H9 (cell line): Measurements from ENCODE around the gene ACOX3. TPM values are rescaled to one million over a fixed set of nuclear protein-coding genes. Genes with fewer than 3 reads are reported as not detected.

Experiments
- DNase-seq: peaks from one replicate; pipeline ENCODE4 v3.0.0-alpha.2; 2017
- H2AFZ ChIP-seq: one replicate; pipeline ENCODE4 v1.6.1; 2013; ENCODE audit warnings: mild to moderate bottlenecking, low read length, control low read depth, moderate library complexity
- H2AK5ac ChIP-seq: 2 replicates; pipeline ENCODE4 v1.6.1; 2013; ENCODE audit warnings: low read length, control low read depth, mixed read lengths; ENCODE audit not compliant: insufficient read length
- H2BK120ac ChIP-seq: one replicate; pipeline ENCODE4 v1.6.1; 2013; ENCODE audit warnings: low read depth, mild to moderate bottlenecking, low read length, control low read depth, inconsistent platforms; ENCODE audit not compliant: poor library complexity, severe bottlenecking
- H2BK12ac ChIP-seq: 2 replicates; pipeline ENCODE4 v1.6.1; 2013; ENCODE audit warnings: low read length, control low read depth, mixed read lengths, low read depth; ENCODE audit not compliant: insufficient read length
- H2BK15ac ChIP-seq: 2 replicates; pipeline ENCODE4 v1.6.1; 2013; ENCODE audit warnings: low read depth, low read length, control low read depth
- H2BK20ac ChIP-seq: one replicate; pipeline ENCODE4 v1.6.1; 2013; ENCODE audit warnings: low read depth, mild to moderate bottlenecking, low read length, control low read depth, inconsistent platforms; ENCODE audit not compliant: poor library complexity, severe bottlenecking
- H2BK5ac ChIP-seq: 2 replicates; pipeline ENCODE4 v1.6.1; 2013; ENCODE audit warnings: low read length, control low read depth, mixed read lengths; ENCODE audit not compliant: insufficient read length
- H3K14ac ChIP-seq: 2 replicates; pipeline ENCODE4 v1.6.1; 2013; ENCODE audit warnings: low read length, control low read depth; ENCODE audit not compliant: insufficient read depth
- H3K18ac ChIP-seq: 2 replicates; pipeline ENCODE4 v1.6.1; 2013; ENCODE audit warnings: low read depth, mild to moderate bottlenecking, mixed read lengths, low read length, control low read depth; ENCODE audit not compliant: insufficient read length
- H3K23ac ChIP-seq: 2 replicates; pipeline ENCODE4 v1.6.1; 2013; ENCODE audit warnings: low read length, control low read depth, mixed read lengths, low read depth; ENCODE audit not compliant: insufficient read length
- H3K23me2 ChIP-seq: 2 replicates; pipeline ENCODE4 v1.6.1; 2013; ENCODE audit warnings: low read depth, mild to moderate bottlenecking, mixed read lengths, low read length, control low read depth; ENCODE audit not compliant: insufficient read length, poor library complexity, severe bottlenecking
- H3K27ac ChIP-seq: 2 replicates; pipeline ENCODE4 v1.5.1; 2013; ENCODE audit warnings: low read length, control low read depth, mixed read lengths, low read depth; ENCODE audit not compliant: insufficient read length
- H3K27me3 ChIP-seq: 2 replicates; pipeline ENCODE4 v1.6.1; 2013; ENCODE audit warnings: low read length, control low read depth, inconsistent platforms; ENCODE audit not compliant: insufficient read depth
- H3K4ac ChIP-seq: 2 replicates; pipeline ENCODE4 v1.6.1; 2013; ENCODE audit warnings: low read depth, mild to moderate bottlenecking, control low read depth, inconsistent platforms, low read length, moderate library complexity
- H3K4me1 ChIP-seq: 2 replicates; pipeline ENCODE4 v1.6.1; 2013; ENCODE audit warnings: low read length, control low read depth, inconsistent platforms; ENCODE audit not compliant: insufficient read depth
- H3K4me2 ChIP-seq: 2 replicates; pipeline ENCODE4 v1.6.1; 2013; ENCODE audit warnings: low read length, control low read depth, mixed read lengths; ENCODE audit not compliant: insufficient read length, insufficient read depth
- H3K56ac ChIP-seq: 2 replicates; pipeline ENCODE4 v1.6.1; 2013; ENCODE audit warnings: low read depth, mild to moderate bottlenecking, mixed read lengths, low read length, control low read depth; ENCODE audit not compliant: insufficient read length
- H3K79me1 ChIP-seq: 2 replicates; pipeline ENCODE4 v1.6.1; 2013; ENCODE audit warnings: low read depth, mild to moderate bottlenecking, moderate library complexity, low read length, control low read depth, inconsistent platforms; ENCODE audit not compliant: insufficient read depth, poor library complexity, severe bottlenecking
- H3K79me2 ChIP-seq: 2 replicates; pipeline ENCODE4 v1.6.1; 2013; ENCODE audit warnings: low read length, control low read depth, inconsistent platforms; ENCODE audit not compliant: insufficient read depth
- H3K9ac ChIP-seq: 2 replicates; pipeline ENCODE4 v1.6.1; 2013; ENCODE audit warnings: low read length, control low read depth, mixed read lengths; ENCODE audit not compliant: insufficient read length; ENCODE audit errors: extremely low read depth
- H3K9me3 ChIP-seq: one replicate; pipeline ENCODE4 v1.6.1; 2013; ENCODE audit warnings: low read depth, low read length, inconsistent platforms; ENCODE audit not compliant: control insufficient read depth
- H3T11ph ChIP-seq: one replicate; pipeline ENCODE4 v1.6.1; 2013; ENCODE audit warnings: mild to moderate bottlenecking, low read length, control low read depth, inconsistent platforms
- H4K20me1 ChIP-seq: one replicate; pipeline ENCODE4 v1.6.1; 2013; ENCODE audit not compliant: control insufficient read depth, insufficient read length, insufficient read depth
- H4K5ac ChIP-seq: 2 replicates; pipeline ENCODE4 v1.6.1; 2013; ENCODE audit warnings: low read depth, mild to moderate bottlenecking, mixed read lengths, low read length, control low read depth; ENCODE audit not compliant: insufficient read length
- H4K8ac ChIP-seq: replicated peaks from 2 replicates; pipeline ENCODE4 v1.6.1; 2013; ENCODE audit warnings: low read length, control low read depth, mixed read lengths, low read depth; ENCODE audit not compliant: insufficient read length
- H4K91ac ChIP-seq: 2 replicates; pipeline ENCODE4 v1.6.1; 2013; ENCODE audit warnings: low read depth, mild to moderate bottlenecking, moderate library complexity, mixed read lengths, low read length, control low read depth; ENCODE audit not compliant: insufficient read length
- H3K27ac Mint-ChIP-seq, 3 experiments: 2 replicates in 2 of 3; 3 replicates in 1 of 3; pipeline ENCODE4 v1.8.0; 2020 to 2021; ENCODE audit warnings: mixed read lengths in 3 of 3, mild to moderate bottlenecking in 1 of 3, moderate library complexity in 1 of 3
- H3K27me3 Mint-ChIP-seq: 2 replicates; pipeline ENCODE4 v1.8.0; 2021; ENCODE audit warnings: low read depth, mild to moderate bottlenecking, moderate library complexity, mixed read lengths
- H3K36me3 Mint-ChIP-seq, 3 experiments: 2 replicates in 2 of 3; 3 replicates in 1 of 3; pipeline ENCODE4 v1.8.0; 2020 to 2021; ENCODE audit warnings: low read depth in 3 of 3, mixed read lengths in 3 of 3; ENCODE audit not compliant: insufficient read depth in 1 of 3
- H3K4me1 Mint-ChIP-seq, 2 experiments: 2 replicates each; pipeline ENCODE4 v1.8.0; 2020; ENCODE audit warnings: mixed read lengths in 2 of 2
- H3K4me3 Mint-ChIP-seq, 2 experiments: 2 replicates in 1 of 2; 3 replicates in 1 of 2; pipeline ENCODE4 v1.8.0; 2020 to 2021; ENCODE audit warnings: mild to moderate bottlenecking in 2 of 2, mixed read lengths in 2 of 2, moderate library complexity in 1 of 2
- H3K9me3 Mint-ChIP-seq, 2 experiments: 2 replicates in 1 of 2; 3 replicates in 1 of 2; pipeline ENCODE4 v1.8.0; 2020; ENCODE audit warnings: mild to moderate bottlenecking in 2 of 2, mixed read lengths in 2 of 2, moderate library complexity in 1 of 2
- WGBS: extraction: QIAGEN DNeasy Blood & Tissue Kit; methylation state at CpG from one replicate; pipeline ENCODE4 v1.1.7; 2013; ENCODE audit warnings: missing lambda C conversion rate, low lambda C conversion rate, mixed read lengths; ENCODE audit not compliant: insufficient read length; ENCODE audit errors: extremely low coverage; 5-methylcytosine and 5-hydroxymethylcytosine counted together
- total RNA-seq: library from RNA; stranded (reverse); gene quantifications from 2 replicates; pipeline ENCODE4 v1.2.1, GENCODE V29; 2021
- TF ChIP-seq, protein P1 (sequence below): fragments of 200-600 bp; sonication (generic); conservative IDR thresholded peaks from 3 replicates; pipeline ENCODE4 v1.8.0; 2021; ENCODE audit warnings: antibody characterized with exemption, mild to moderate bottlenecking

Gene ACOX3
- total RNA-seq, 1 experiment from 2014 or later, result 13.8 TPM

DNA sequence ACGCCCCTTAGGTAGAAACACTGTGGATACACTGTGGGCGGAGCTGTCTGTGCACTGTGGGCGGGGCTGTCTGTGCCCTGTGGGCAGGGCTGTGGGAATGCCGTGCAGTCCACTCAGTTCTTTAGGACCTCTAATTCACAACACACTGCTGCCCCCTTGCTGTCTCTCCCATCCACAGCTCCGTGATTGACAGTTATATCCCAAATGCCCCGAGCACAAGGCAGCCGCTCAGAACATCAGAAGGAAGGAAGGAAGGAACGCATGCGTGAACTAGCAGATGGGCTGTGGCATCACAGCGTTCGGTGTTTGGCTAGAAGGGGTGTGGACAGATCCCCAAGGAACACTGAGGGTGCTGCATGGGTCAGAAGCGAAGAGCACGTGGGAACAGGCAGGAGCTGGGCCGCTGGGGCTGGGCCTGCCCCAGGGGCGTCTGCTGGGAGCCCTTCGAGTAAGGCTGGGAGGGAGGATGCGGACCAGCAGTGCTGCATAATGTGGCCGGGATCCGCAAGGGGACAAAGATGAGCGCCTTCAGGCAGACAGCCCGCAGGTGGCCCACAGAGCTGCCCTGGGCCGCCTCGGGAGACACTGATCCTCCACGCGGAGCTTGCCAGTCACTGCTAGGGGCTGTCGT lies 29.8 kb downstream of the ACOX3 start:
- no CpG with 5 or more reads among the region's 26 CpGs for WGBS
- no peak overlapping the region for H2BK12ac ChIP-seq
- H3K27ac Mint-ChIP-seq, result peak overlapping the region; percentile 10 to 88 (median 62); a peak in 4 of 7 replicates
- H3K4me1 ChIP-seq, result no peaks in the 10 kb centered on the region
- H2BK120ac ChIP-seq, result no peak overlapping the region
- no peak overlapping the region for H2AFZ ChIP-seq
- no peak overlapping the region for H4K5ac ChIP-seq
- no peaks in the 10 kb centered on the region for H3K27me3 ChIP-seq
- H2BK15ac ChIP-seq, result no peak overlapping the region
- H3T11ph ChIP-seq, result no peak overlapping the region
- H3K79me1 ChIP-seq, result no peaks in the 10 kb centered on the region
- no peak overlapping the region for H4K91ac ChIP-seq
- peaks cover 7 to 12% of the 10 kb centered on the region in 2 experiments for H3K4me1 Mint-ChIP-seq
- H2BK5ac ChIP-seq, result no peak overlapping the region
- no peak overlapping the region for H3K56ac ChIP-seq
- H3K9me3 Mint-ChIP-seq, result peaks cover 11% of the 10 kb centered on the region in 2 experiments
- H2BK20ac ChIP-seq, result no peak overlapping the region
- no peak overlapping the region for H3K23ac ChIP-seq
- no peak overlapping the region for H4K8ac ChIP-seq
- no peak overlapping the region for H3K9ac ChIP-seq
- no peaks in the 10 kb centered on the region for H3K23me2 ChIP-seq
- no peaks in the 10 kb centered on the region for H3K9me3 ChIP-seq
- no peaks in the 10 kb centered on the region for H3K79me2 ChIP-seq
- peaks cover 10 to 20% (median 15%) of the 10 kb centered on the region in 3 experiments for H3K36me3 Mint-ChIP-seq
- no peak overlapping the region for H2AK5ac ChIP-seq
- H3K27me3 Mint-ChIP-seq, result peaks cover 3% of the 10 kb centered on the region
- TF ChIP-seq, protein P1, sequence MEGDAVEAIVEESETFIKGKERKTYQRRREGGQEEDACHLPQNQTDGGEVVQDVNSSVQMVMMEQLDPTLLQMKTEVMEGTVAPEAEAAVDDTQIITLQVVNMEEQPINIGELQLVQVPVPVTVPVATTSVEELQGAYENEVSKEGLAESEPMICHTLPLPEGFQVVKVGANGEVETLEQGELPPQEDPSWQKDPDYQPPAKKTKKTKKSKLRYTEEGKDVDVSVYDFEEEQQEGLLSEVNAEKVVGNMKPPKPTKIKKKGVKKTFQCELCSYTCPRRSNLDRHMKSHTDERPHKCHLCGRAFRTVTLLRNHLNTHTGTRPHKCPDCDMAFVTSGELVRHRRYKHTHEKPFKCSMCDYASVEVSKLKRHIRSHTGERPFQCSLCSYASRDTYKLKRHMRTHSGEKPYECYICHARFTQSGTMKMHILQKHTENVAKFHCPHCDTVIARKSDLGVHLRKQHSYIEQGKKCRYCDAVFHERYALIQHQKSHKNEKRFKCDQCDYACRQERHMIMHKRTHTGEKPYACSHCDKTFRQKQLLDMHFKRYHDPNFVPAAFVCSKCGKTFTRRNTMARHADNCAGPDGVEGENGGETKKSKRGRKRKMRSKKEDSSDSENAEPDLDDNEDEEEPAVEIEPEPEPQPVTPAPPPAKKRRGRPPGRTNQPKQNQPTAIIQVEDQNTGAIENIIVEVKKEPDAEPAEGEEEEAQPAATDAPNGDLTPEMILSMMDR, result peak; percentile 65; the same call in 2 of the 3 replicates
- DNase-seq, result peak; percentile 89
- no peak overlapping the region for H3K18ac ChIP-seq
- no peak overlapping the region for H3K4me3 Mint-ChIP-seq
- H3K4me2 ChIP-seq, result no peak overlapping the region
- no peak overlapping the region for H3K27ac ChIP-seq
- no peaks in the 10 kb centered on the region for H4K20me1 ChIP-seq
- H3K4ac ChIP-seq, result no peak overlapping the region
- no peak overlapping the region for H3K14ac ChIP-seq
